Heart right ventricle (tissue), 16 donors: ENCODE results near the gene ADAMTS17. TPM values are rescaled to one million over a fixed set of nuclear protein-coding genes. Genes with fewer than 3 reads are reported as not detected.

Source experiments
- ATAC-seq, 8 donors: fragments of 200-7000 bp; cut with Tn5 transposase; one replicate each; pipeline ENCODE4 v1.9.1; 2020; ENCODE audit warnings: mild to moderate bottlenecking in 8 of 8, moderate library complexity in 8 of 8, moderate number of reproducible peaks in 1 of 8
- DNase-seq, 2 donors: peaks; one replicate each; pipeline ENCODE4 v3.0.0-alpha.2; 2020
- H3K27ac ChIP-seq, 10 donors: fragments of 200-600 bp; sonication (generic) in 2 of 10; one replicate each; pipeline versions ENCODE4 v1.5.0 to v1.8.0; 2020 to 2022; ENCODE audit warnings: mild to moderate bottlenecking in 3 of 10
- H3K27me3 ChIP-seq, 7 donors: fragments of 200-600 bp; one replicate each; pipeline ENCODE4 v1.8.0; 2021 to 2022; ENCODE audit warnings: mild to moderate bottlenecking in 2 of 7
- H3K36me3 ChIP-seq, 9 donors: fragments of 200-600 bp; sonication (generic) in 1 of 9; one replicate each; pipeline versions ENCODE4 v1.5.0 to v1.8.0; 2020 to 2022; ENCODE audit warnings: mild to moderate bottlenecking in 2 of 9
- H3K4me1 ChIP-seq, 9 donors: fragments of 200-600 bp; sonication (generic) in 1 of 9; one replicate each; pipeline versions ENCODE4 v1.5.0 to v1.8.0; 2020 to 2022; ENCODE audit warnings: mild to moderate bottlenecking in 4 of 9
- H3K4me3 ChIP-seq, 10 donors: fragments of 200-600 bp; sonication (generic) in 2 of 10; one replicate each; pipeline versions ENCODE4 v1.5.0 to v1.8.0; 2020 to 2022; ENCODE audit warnings: mild to moderate bottlenecking in 7 of 10, moderate library complexity in 2 of 10
- H3K9me3 ChIP-seq, 11 donors: fragments of 200-600 bp in 10 of 11; sonication (generic) in 2 of 11; one replicate each; pipeline versions ENCODE4 v1.5.0 to v1.8.0; 2013 to 2022; ENCODE audit warnings: mild to moderate bottlenecking in 2 of 11, control low read depth in 1 of 11, moderate library complexity in 1 of 11
- CTCF ChIP-seq, 9 donors: fragments of 200-600 bp; sonication (generic) in 2 of 9; IDR thresholded peaks; one replicate each; pipeline versions ENCODE4 v1.5.0 to v1.8.0; 2021 to 2022; ENCODE audit warnings: antibody characterized with exemption in 9 of 9, mild to moderate bottlenecking in 5 of 9, moderate library complexity in 1 of 9
- WGBS, 2 donors: extraction: QIAGEN DNeasy Blood & Tissue Kit; methylation state at CpG; one replicate each; pipeline ENCODE4 v1.1.7; 2013; ENCODE audit warnings: inconsistent platforms in 1 of 2; 5-methylcytosine and 5-hydroxymethylcytosine counted together
- intact Hi-C, 10 donors: fragments of 100-400 bp; cut with DNase I; formaldehyde crosslinking; loops; one replicate each; pipeline versions ENCODE4 v1.11.1 to v1.14.2; 2022
- polyA plus RNA-seq, 2 donors: library from polyadenylated mRNA; stranded (reverse); fragments of 200-250 nt; gene quantifications; one replicate each; pipeline ENCODE4 v1.2.3, GENCODE V29; 2013
- total RNA-seq, 10 donors: library from RNA; stranded (reverse); fragmentation: NEBNext Ultra II Directional in 3 of 10; extraction: Animal tissue kit (Norgen Biotek cat#: 25700) in 3 of 10; gene quantifications; one replicate each; pipeline versions ENCODE4 v1.2.1 to v1.2.4, GENCODE V29; 2021 to 2023
- donor health status: Arrhythmogenic right ventricular cardiomyopathy.
- donor health status: ischemic (EF 13 %, LVEDD 7.1; RV severe dilation, severe dysfunction).
- donor health status: healthy with polysubstance abuse.
- donor health status: DM: no; HTN: yes; CAD: no.
- donor health status: DM: no; HTN: no; CAD: no.
- donor health status: ischemic (EF 25% LVEDD 6.9; RV normal size, moderate dysfunction).
- donor health status: ischemic (EF 25% LVEDD 5.7; RV mildly dilated, moderate dysfunction).
- donor health status: healthy.
- donor health status: DM: yes; HTN: yes; CAD: no.
- donor health status: Ischemic cardiomyopathy.
- donor health status: ischemic (EF 35%, LVEDD 5.7; RV mildly dilated, moderate dysfunction).
- donor health status: nonischemic (EF 11% LVEDD 7.7; RV severe dilation, severe dysfunction).
- donor health status: DM: yes; HTN: yes; CAD: no.
- donor health status: PGD.
- donor health status: ischemic (EF 29% LVEDD 5.4; RV normal size, mild dysfunction).
- donor health status: nonischemic (EF 23%, LVEDD 6.1; RV moderate dilation, normal function).

ADAMTS17 gene
- total and polyA plus RNA-seq, 12 donors: 0.47 to 5.0 (median 1.2) TPM

GRCh38 chr15:100279849-100280248 lies 61.9 kb downstream of the ADAMTS17 start:
- H3K4me3 ChIP-seq: no peak overlapping the region
- TF ChIP-seq CTCF (IDR thresholded peaks at IDR 0.05): no peak
- peaks cover 0 to 4% (median 0%) of the 10 kb centered on the region in 7 donors for H3K27me3 ChIP-seq
- H3K27ac ChIP-seq: no peak overlapping the region
- no peaks in the 10 kb centered on the region for H3K36me3 ChIP-seq
- H3K4me1 ChIP-seq: peaks cover 0 to 24% (median 0%) of the 10 kb centered on the region in 9 donors
- DNase-seq: no peak
- no peaks in the 10 kb centered on the region for H3K9me3 ChIP-seq
- no peak for ATAC-seq
- 46 to 76% methylated on average over 2 of the region's 2 CpGs for WGBS, 2 donors
- intact Hi-C loops: loop anchor here in 1 of 10 donors (10.0 kb wide), 1 partner anchor 65 kb away; no protein-coding TSS in a partner anchor

GRCh38 chr15:100279446-100279845 lies 62.3 kb downstream of the ADAMTS17 start:
- Histone ChIP-seq H3K36me3 (no peaks in the 10 kb centered on the region), H3K4me3 (no peak overlapping the region), H3K27ac (no peak overlapping the region), H3K9me3 (no peaks in the 10 kb centered on the region), H3K27me3 (peaks cover 0 to 4% (median 0%) of the 10 kb centered on the region in 7 donors), H3K4me1 (peaks cover 0 to 20% (median 0%) of the 10 kb centered on the region in 9 donors)
- 74 to 80% methylated on average over 7 of the region's 7 CpGs for WGBS, 2 donors
- no peak for TF ChIP-seq CTCF (IDR thresholded peaks at IDR 0.05)
- ATAC-seq: peak in 5 of 8 donors; percentile 33 to 69 (median 53)
- intact Hi-C loops: loop anchor here in 1 of 10 donors (10.0 kb wide), 1 partner anchor 65 kb away; no protein-coding TSS in a partner anchor
- no peak for DNase-seq

- intact Hi-C loops: loop anchor here in 1 of 10 donors (10.0 kb wide), 1 partner anchor 64 kb away; no protein-coding TSS in a partner anchor
- ATAC-seq (peak in 2 of 8 donors; percentile 19 to 20), DNase-seq (no peak)
- peaks cover 0 to 4% (median 0%) of the 10 kb centered on the region in 7 donors for H3K27me3 ChIP-seq
- peaks cover 0 to 19% (median 0%) of the 10 kb centered on the region in 9 donors for H3K4me1 ChIP-seq
- 85 to 92% methylated on average over 14 of the region's 14 CpGs for WGBS, 2 donors
- H3K9me3 ChIP-seq: peaks cover 0 to 5% (median 0%) of the 10 kb centered on the region in 11 donors
- no peak overlapping the region for H3K4me3 ChIP-seq
- no peak overlapping the region for H3K27ac ChIP-seq
- H3K36me3 ChIP-seq: no peaks in the 10 kb centered on the region
- TF ChIP-seq CTCF (IDR thresholded peaks at IDR 0.05): no peak
Measured at GRCh38 chr15:100278596-100279380, 63.0 kb downstream of the ADAMTS17 start.

GRCh38 chr15:100277087-100277855 lies 64.5 kb downstream of the ADAMTS17 start:
- no peak for TF ChIP-seq CTCF (IDR thresholded peaks at IDR 0.05)
- intact Hi-C loops: loop anchor here in 1 of 10 donors (10.0 kb wide), 1 partner anchor 62 kb away; no protein-coding TSS in a partner anchor
- ATAC-seq: no peak
- H3K27ac ChIP-seq: no peak overlapping the region
- H3K9me3 ChIP-seq: peaks cover 0 to 20% (median 10%) of the 10 kb centered on the region in 11 donors
- H3K27me3 ChIP-seq: peaks cover 0 to 4% (median 0%) of the 10 kb centered on the region in 7 donors
- 58 to 69% methylated on average over 17 of the region's 17 CpGs for WGBS, 2 donors
- no peak overlapping the region for H3K4me3 ChIP-seq
- H3K36me3 ChIP-seq: no peaks in the 10 kb centered on the region
- no peak for DNase-seq
- H3K4me1 ChIP-seq: peaks cover 0 to 19% (median 0%) of the 10 kb centered on the region in 9 donors
